SIG-M5 treated with dmso at 0.1 percent for 504 hours (cell line): ENCODE measurements around the gene P3H3.
"Not testable (repeated sequence)": the region's sequence is repeated elsewhere in the genome, so short reads cannot be mapped to it uniquely, and the experiment has no call there.

Source experiments
- DNase-seq: peaks from one replicate; lab custom pipeline; 2025; ENCODE audit not compliant: unreplicated experiment; lab: John Stamatoyannopoulos, UW

The P3H3 gene

GRCh38 chr12:6865307-6865706 is 37.1 kb downstream of the P3H3 start:
- not testable (repeated sequence) for DNase-seq

GRCh38 chr12:6866163-6866919 is 38.1 kb downstream of the P3H3 start:
- no peak for DNase-seq

DNA sequence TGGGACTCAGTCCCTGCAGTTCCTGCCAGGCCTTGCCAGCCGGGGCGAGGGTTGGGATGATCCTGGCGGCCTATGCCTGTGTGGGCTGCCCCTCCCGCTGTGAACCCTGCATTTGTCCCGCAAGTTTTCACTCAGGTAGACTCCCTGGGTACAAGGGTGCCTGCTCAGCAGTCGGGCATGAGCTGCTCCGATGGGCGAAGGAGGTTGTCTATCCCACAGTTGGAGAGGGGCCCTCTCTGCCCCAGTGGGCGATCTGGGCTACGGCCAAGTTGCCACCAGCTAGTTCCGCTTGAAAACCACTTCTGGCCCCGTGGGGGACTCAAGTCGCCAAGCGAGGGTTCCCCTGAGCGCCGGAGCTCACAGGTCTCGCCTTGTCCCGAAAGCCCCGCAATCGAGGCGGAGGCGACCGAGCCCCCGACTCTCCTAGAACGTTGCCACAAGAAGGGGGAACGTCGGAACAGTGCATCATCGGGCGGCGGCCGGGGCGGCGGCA is 38.8 kb downstream of the P3H3 start:
- DNase-seq = peak; percentile 64

GRCh38 chr12:6867413-6868210 is 39.4 kb downstream of the P3H3 start, which contains the start of gene TPI1:
TPI1 (plus strand) TSS chr12:6867531; CDS start chr12:6867567, 36 bp downstream.
- DNase-seq = peak; percentile 46

- DNase-seq = peak; percentile 41
Observed at GRCh38 chr12:6868211-6869048, 40.2 kb downstream of the P3H3 start.

- peak; percentile 78 for DNase-seq
Observed at GRCh38 chr12:6869049-6870021, 41.1 kb downstream of the P3H3 start.

- not testable (repeated sequence) for DNase-seq
Observed at GRCh38 chr12:6870304-6870703, 42.1 kb downstream of the P3H3 start.

- peak; percentile 49 for DNase-seq
Observed at GRCh38 chr12:6871052-6871957, 43.1 kb downstream of the P3H3 start.

DNA sequence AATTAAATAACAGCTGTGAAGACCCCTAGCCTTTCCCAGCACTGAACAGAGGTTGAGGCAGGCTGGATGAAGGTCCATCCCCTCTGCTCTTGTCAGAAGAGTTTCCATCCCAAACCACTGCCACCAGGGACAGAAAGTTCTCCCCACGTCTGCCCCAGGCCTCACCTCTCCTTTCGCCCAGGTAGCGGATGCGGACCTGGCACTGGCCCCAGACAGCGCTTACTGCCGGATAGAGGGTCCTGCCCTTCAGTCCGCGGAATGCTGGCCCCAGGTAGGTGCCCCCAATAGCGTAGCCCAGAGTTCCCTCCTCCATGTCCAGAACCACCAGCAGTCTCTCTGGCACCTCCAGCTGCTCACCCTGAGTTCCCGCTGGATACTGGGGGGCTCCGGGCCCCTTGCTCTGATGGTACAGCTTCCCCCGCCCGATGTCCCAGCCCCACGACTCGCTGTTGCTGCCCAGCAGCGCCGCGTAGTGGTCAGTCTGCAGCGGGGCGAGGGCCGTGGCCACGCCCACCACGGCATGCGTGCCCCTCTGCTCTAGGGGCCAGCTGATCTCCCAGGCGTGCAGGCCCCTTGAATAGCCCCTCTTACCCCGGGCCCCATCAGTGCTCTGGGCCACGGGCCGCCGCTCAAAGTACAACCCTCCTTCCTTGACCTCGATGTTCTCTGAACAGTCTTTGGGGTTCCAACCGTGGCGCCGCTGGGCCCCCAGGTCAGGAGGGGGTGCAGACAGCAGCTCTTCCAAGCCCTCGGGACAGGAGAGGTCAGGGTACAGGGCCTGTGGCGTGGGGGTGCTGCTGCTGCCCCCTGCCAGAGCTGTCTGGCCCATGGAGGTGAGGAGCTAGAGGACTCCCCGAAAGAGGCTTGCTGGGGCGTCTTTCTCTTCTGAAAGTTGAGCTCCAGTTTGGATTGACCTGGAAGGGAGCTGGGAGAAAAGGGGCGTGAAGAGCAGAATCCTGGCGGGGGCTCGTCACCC is 44.2 kb downstream of the P3H3 start:
- DNase-seq = peak; percentile 60

DNA sequence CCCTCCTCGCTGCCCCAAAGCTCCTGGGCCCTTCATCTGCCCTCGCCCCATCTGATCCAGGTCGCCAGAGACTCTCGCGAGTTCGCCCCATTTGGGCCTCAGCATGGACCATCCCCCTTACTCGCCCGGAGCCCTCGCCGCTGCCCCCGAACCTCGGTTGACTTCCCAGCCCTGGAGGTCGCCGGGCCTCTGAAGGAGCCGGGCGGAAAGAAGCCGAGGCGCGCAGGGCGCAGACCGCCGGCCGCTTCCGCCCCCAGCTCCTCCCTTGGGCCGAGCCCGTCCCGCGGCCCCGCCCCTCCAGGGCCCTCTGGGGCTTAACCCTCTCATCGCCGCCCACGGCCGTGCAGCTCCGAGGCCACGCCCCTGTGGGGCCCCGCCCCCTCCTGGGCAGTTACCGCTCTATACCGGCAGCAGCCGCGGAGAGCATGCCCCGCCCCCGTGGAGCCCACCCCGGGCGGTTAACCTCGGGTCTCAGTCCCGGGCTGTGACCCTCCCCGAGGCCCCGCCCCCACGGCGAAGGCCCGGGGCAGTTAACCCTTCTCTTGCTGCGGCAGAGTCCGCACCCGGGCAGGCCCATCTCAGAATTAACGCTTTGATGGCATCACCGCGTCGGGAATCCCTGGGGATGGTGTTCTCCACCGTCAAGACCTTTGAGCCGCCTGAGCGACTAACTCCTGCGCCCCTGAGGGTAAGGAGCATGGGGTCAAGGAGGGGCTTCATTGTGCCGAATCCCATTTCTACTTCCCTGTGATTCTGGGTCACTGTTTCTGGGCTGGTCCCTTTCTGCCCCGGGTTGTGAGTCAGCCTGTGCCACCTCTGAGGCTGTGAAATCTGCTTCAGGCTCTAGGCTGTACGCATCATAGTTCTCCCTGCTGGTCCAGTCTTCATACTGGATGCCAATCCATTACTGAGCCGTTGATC is 45.1 kb downstream of the P3H3 start, which contains the start of gene SPSB2:
TSS of gene SPSB2 (minus strand) at position 210 of the 921 bp plus-strand sequence. CDS start 402 bp downstream, outside the sequence.
- peak; percentile 88 for DNase-seq

DNA sequence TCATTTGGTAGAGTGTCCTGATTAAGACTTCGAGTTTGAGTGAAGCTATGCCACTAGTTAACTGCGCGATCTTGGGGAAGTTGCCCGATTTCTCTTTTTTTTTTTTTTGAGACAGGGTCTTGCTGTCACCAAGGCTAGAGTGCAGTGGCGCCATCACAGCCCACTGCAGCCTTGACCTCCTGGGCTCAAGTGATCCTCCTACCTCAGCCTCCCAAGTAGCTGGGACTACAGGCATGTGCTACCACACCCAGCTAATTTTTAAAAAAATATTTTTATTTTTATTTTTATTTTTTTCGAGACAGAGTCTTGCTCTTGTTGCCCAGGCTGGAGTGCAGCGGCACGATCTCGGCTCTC is 45.8 kb downstream of the P3H3 start:
- DNase-seq = not testable (repeated sequence)

- not testable (repeated sequence) for DNase-seq
Observed at GRCh38 chr12:6879824-6880223, 51.6 kb downstream of the P3H3 start.

DNA sequence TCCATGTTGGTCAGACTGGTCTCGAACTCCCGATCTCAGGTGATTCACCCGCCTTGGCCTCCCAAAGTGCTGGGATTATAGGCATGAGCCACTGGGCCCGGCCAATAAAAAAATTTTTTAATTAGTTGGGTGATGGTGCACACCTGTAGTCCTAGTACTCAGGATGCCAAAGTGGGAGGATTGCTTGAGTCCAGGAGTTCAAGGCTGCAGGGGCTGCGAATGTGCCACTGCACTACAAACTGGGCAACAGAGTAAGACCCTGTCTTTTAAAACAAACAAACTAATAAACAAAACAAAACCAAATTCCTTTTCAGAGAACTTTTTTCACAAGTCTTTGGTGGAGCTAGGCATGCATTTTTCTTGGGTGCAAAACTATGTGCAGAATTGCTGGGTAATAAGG is 55.0 kb downstream of the P3H3 start:
- no peak for DNase-seq

GRCh38 chr12:6883683-6884082 is 55.5 kb downstream of the P3H3 start:
- no peak for DNase-seq

GRCh38 chr12:6884539-6884938 is 56.3 kb downstream of the P3H3 start:
- no peak for DNase-seq

DNA sequence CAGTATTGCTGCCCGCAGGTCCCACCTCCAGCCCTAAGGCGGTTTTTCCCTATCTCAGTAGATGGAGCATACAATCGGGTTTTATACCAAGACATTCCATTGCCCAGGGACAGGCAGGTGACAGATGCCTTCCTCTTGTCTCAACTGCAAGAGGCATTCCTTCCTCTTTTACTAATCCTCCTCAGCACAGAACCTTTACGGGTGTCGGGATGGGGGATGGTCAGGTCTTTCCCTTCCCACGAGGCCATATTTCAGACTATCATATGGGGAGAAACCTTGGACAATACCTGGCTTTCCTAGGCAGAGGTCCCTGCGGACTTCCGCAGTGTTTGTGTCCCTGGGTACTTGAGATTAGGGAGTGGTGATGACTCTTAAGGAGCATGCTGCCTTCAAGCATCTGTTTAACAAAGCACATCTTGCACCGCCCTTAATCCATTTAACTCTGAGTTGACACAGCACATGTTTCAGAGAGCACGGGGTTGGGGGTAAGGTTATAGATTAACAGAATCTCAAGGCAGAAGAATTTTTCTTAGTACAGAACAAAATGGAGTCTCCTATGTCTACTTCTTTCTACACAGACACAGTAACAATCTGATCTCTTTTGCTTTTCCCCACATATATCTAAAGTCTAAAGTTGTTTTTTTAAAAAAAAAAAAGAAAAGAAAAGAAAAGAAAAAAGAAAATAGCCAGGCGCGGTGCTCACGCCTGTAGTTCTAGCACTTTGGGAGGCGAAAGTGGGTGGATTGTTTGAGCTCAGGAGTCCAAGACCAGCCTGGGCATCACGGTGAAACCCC is 58.2 kb downstream of the P3H3 start:
- not testable (repeated sequence) for DNase-seq
